ENCODE results near the gene ETFA. TPM values are rescaled to one million over a fixed set of nuclear protein-coding genes. Genes with fewer than 3 reads are reported as not detected.

The ETFA gene
- total and polyA plus RNA-seq, 10 of the 15 experiments (the other 5 are each of a cell fraction or from before 2014, with no cell fraction given) = 114 to 331 (median 152) TPM

DNA sequence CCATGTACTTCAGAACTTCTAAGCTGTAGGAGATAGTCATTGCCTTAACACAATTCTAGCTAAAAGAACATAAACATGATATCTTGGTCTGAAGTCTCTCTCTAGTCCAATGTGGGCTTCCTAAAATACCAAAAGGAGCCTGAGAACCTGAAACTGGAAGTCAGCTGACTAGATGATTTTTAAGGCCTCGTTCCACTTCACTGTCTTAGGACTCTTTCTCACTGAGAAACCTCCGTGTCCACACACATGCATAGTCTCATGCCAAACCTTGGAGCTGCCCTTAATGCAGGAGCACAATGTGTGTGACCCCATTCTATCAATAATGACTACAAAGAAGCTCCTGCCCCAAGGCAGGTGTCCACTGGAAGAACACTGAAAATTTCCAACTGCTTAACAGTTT is 87.7 kb downstream of the ETFA start (continued):
- TF ChIP-seq NFYB (IDR thresholded peaks at IDR 0.05; ENCODE audit: insufficient read depth, low read depth, low read length) = no peak

DNA sequence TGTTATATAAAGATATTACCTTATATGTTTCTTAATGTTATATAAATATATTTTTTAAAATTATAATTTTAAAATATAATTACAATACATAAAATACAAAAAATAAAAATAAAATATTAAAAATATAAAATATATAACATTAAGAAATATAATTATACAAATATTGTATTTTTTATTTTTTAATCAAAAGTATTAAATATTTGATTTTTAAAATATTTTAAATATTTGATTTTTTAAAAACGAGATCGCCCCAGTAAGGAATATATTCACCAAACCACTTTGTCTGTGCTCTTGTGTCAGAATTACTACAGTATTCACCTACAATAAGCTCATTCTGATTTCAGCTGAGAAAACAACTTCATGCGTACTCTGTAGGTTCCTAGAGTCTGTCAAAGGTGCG is 89.1 kb downstream of the ETFA start:
- H3K36me3 ChIP-seq (ENCODE audit: control insufficient read depth in 2 of 2, insufficient read depth in 2 of 2, low read length in 1 of 2) = peaks cover 0 to 20% of the 10 kb centered on the region in 2 experiments; a peak in 2 of 4 replicates
- ChIA-PET SMC1A (ENCODE audit: uncharacterized antibody, unreplicated experiment) (interaction anchor here (0.6 to 1.2 kb wide), 3 partner anchors 9 to 484 kb away, joined by 3 to 4 read pairs (median 3); no protein-coding TSS in a partner anchor), RAD21 (ENCODE audit: unreplicated experiment) (interaction anchor here (0.7 kb wide), 1 partner anchor 31 kb away, joined by 3 read pairs; no protein-coding TSS in a partner anchor), CTCF (interaction anchor here (1.1 to 1.4 kb wide), 2 partner anchors 10 to 17 kb away, joined by 3 read pairs; no protein-coding TSS in a partner anchor), POLR2A (interaction anchor here (1.2 kb wide), 1 partner anchor 638 kb away, joined by 5 read pairs; no protein-coding TSS in a partner anchor)
- no peak for FAIRE-seq
- in situ Hi-C loops (cut with MboI) = no loop called here
- H3K27ac ChIP-seq (ENCODE audit: control insufficient read depth, insufficient read depth) = peak overlapping the region; percentile 9; the same call in 1 of the 2 replicates
- BruUV-seq (replicated peaks) = no TSS peak
- H3K4me3 ChIP-seq = no peak overlapping the region
- intact Hi-C loops (cut with micrococcal nuclease; ENCODE audit: unreplicated experiment) = no loop called here
- no peaks in the 10 kb centered on the region for H4K20me1 ChIP-seq (ENCODE audit: control insufficient read depth, insufficient read depth)
- DNase-seq (ENCODE audit: low read depth, low spot score) = no peak
- no peaks in the 10 kb centered on the region for H3K79me2 ChIP-seq (ENCODE audit: control insufficient read depth, insufficient read depth, low read length)
- H3K9ac ChIP-seq (ENCODE audit: control insufficient read depth, insufficient read depth, low read length) = no peak overlapping the region
- H3K4me1 ChIP-seq (ENCODE audit: control insufficient read depth, insufficient read depth, low read length) = peaks cover 15% of the 10 kb centered on the region
- peaks cover 2% of the 10 kb centered on the region; the same call in 2 of the 3 replicates for H3K9me3 ChIP-seq (replicated peaks; ENCODE audit: control insufficient read depth, insufficient read depth, low read length)
- H2AFZ ChIP-seq (ENCODE audit: control insufficient read depth, low read depth, low read length) = no peak overlapping the region
- H3K27me3 ChIP-seq (replicated peaks in 1 of 2; ENCODE audit: control insufficient read depth in 2 of 2, insufficient read depth in 2 of 2, low read length in 1 of 2) = no peaks in the 10 kb centered on the region
- TF ChIP-seq TAF1 (IDR thresholded peaks at IDR 0.05; ENCODE audit: borderline replicate concordance, low read depth, low read length) (no peak), CEBPB (IDR thresholded peaks at IDR 0.05; ENCODE audit: borderline replicate concordance in 1 of 2, low read depth in 2 of 2, low read length in 2 of 2) (no peak), ATF7 (IDR thresholded peaks at IDR 0.05; ENCODE audit: low read depth) (no peak), TCF3 (IDR thresholded peaks at IDR 0.05; ENCODE audit: borderline replicate concordance, insufficient read depth, low read depth, low read length) (no peak), ASH2L (IDR thresholded peaks at IDR 0.05; ENCODE audit: borderline replicate concordance, low read depth) (no peak), NFYA (IDR thresholded peaks at IDR 0.05; ENCODE audit: borderline replicate concordance, low read depth, low read length) (no peak), SREBF1 (IDR thresholded peaks at IDR 0.05; ENCODE audit: low read length) (no peak)
- TF ChIP-seq, protein P1, sequence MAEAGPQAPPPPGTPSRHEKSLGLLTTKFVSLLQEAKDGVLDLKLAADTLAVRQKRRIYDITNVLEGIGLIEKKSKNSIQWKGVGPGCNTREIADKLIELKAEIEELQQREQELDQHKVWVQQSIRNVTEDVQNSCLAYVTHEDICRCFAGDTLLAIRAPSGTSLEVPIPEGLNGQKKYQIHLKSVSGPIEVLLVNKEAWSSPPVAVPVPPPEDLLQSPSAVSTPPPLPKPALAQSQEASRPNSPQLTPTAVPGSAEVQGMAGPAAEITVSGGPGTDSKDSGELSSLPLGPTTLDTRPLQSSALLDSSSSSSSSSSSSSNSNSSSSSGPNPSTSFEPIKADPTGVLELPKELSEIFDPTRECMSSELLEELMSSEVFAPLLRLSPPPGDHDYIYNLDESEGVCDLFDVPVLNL (IDR thresholded peaks at IDR 0.05; ENCODE audit: low read depth, low read length) = no peak
- no peak overlapping the region for H3K4me2 ChIP-seq (ENCODE audit: control insufficient read depth, insufficient read depth)
- no peak for ATAC-seq
- WGBS (ENCODE audit: insufficient coverage, insufficient replicate concordance, low lambda C conversion rate, missing lambda C conversion rate) = 100% methylated on average over 4 of the region's 4 CpGs

Measured in GM12878 (cell line).